GM10847 (cell line): ENCODE measurements around the gene TMSB4X.
A peak's percentile ranks its signal among the peaks of the same experiment; 100 is the strongest.

Experiments used
- POLR2A ChIP-seq: IDR thresholded peaks from 2 replicates; pipeline ENCODE4 v1.6.1; 2011; ENCODE audit not compliant: insufficient read length; ENCODE audit errors: extremely low read depth

The TMSB4X gene

GRCh38 chrX:12971282-12972003 lies 3.5 kb upstream of the TMSB4X start:
- no peak for TF ChIP-seq POLR2A

- no peak for TF ChIP-seq POLR2A
Measured at GRCh38 chrX:12972243-12972642, 2.7 kb upstream of the TMSB4X start.

GRCh38 chrX:12972878-12973560 lies 1.9 kb upstream of the TMSB4X start:
- TF ChIP-seq POLR2A: no peak

GRCh38 chrX:12973561-12974304 lies 1.2 kb upstream of the TMSB4X start:
- no peak for TF ChIP-seq POLR2A

- no peak for TF ChIP-seq POLR2A
Measured at GRCh38 chrX:12974305-12974795, 560 bp upstream of the TMSB4X start.

GRCh38 chrX:12975670-12975965 lies 708 bp downstream of the TMSB4X start:
- TF ChIP-seq POLR2A: peak; percentile 30

DNA sequence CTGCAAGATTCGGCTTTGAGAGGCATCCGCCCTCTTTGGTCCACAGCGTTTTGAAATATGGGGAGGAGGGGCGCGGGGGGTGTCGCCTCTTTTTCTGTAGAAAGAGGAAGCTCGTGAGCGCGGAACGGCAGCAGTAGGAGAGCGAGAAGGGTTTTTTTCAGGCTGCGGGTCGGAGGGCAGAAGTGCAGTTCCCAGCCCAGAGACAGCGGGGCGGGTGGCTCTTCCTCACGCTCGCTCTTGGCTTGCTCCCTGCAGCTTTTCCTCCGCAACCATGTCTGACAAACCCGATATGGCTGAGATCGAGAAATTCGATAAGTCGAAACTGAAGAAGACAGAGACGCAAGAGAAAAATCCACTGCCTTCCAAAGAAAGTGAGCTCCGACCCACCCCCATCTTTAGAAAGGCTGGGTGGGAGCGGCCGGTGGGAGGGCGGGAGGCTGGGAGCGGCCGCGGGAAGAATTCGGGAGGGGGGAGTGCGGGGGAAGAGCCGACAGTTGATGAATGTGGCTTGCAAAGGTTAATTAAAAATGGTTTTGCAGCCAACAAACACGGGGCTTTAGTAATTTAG lies 1.2 kb downstream of the TMSB4X start:
- no peak for TF ChIP-seq POLR2A

GRCh38 chrX:12977761-12978204 lies 2.9 kb downstream of the TMSB4X start:
- TF ChIP-seq POLR2A: no peak

- TF ChIP-seq POLR2A: peak; percentile 80
Measured at GRCh38 chrX:12978205-12979025, 3.5 kb downstream of the TMSB4X start.

GRCh38 chrX:12979026-12979607 lies 4.2 kb downstream of the TMSB4X start:
- TF ChIP-seq POLR2A: no peak

DNA sequence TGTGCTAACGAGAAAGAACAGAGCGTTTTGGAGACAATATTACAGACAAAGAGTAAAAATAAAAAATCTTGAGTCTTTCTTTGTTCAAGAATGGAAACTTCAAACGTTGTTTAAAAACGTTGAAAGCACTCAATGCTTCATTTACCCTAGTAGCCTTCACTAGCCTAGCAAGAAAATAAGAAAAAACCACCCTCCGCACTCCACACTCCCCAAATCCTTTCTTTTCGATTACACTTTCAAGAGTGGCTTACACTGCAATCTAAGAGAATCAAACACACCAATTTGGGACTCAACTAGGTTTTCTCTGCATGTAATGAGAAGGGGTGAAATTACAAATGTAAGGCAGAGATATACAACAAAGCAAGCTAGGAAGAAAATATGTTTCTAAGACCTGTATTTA lies 4.7 kb downstream of the TMSB4X start:
- no peak for TF ChIP-seq POLR2A

DNA sequence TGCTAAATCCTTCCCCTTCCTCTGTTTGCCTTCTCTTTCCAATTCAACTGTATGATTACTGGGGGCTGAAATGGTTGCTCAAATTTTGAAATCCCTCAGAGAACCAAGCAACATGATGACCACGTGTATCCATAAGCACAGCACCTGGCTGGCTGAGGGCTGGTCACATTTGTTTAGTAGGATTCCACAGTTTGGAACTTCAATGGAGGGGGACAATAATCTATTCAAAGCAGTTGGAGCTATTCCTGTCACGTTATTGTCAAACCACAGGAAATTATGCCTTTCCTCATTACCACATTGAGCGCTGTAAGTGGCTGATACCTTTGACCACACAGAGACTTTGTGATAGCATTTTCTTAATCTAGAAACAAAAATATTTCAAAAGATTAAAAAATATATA lies 7.0 kb downstream of the TMSB4X start:
- no peak for TF ChIP-seq POLR2A

DNA sequence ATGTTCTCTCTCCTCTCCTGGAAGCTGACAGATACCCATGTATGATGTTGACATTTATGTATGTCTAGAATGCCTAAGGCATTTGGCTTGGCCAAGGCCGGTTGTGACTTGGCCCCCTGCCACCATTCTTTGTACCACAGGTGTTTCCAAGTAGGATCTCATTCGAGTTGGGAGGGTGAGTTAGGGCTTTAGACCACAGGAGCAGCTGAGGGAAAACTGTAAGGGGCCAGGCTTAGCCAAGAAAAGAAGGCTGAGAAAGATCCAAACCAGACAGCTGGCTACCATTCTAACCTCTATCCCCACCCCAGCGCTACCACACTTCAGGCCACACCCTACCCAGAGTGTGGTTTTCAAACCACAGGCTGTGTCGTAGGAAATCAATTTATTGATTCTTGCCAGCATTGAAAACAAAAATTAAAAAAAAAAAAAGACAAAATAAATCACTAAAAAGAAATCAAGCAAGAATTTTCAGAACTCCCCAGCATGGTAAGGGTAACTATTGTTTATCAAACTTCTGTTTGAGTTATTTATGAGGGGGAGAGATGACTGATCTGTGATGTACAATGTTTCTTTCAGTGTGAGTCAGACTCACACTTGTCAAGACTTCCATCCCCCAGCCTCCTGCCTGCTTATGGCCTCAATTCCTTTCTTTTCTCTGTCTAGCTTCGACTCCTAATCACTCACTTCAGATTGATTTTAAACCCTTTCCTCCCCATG lies 9.9 kb downstream of the TMSB4X start:
- no peak for TF ChIP-seq POLR2A

DNA sequence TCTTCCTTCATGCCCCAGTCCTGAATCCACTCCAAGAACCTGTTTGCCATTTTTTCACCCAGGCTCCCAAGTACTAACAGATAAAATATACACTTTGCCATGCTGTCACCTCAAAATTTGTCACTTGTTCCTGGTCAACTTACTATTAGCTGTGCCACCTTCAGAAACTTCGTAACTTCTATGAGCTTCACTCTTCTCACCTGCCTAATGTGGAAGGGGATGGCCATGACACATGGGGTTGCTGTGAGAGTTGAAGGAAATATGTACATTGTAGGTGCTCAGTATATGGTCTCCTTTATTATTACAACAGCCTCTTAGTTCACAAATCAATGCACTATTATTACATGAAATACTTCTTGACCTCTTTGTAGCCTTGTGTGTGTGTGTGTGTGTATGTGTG lies 10.4 kb downstream of the TMSB4X start:
- no peak for TF ChIP-seq POLR2A
